Caki2 (cell line): ENCODE data around the gene PGPEP1. TPM values are rescaled to one million over a fixed set of nuclear protein-coding genes. Genes with fewer than 3 reads are reported as not detected.
A peak's percentile ranks its signal among the peaks of the same experiment; 100 is the strongest.
"Not testable (repeated sequence)": the region's sequence is repeated elsewhere in the genome, so short reads cannot be mapped to it uniquely, and the experiment has no call there.

Experiments
- DNase-seq: peaks from one replicate; pipeline ENCODE4 v3.0.0-alpha.2; 2015; ENCODE audit warnings: low read depth
- in situ Hi-C: cut with HindIII; loops from 2 replicates; pipeline ENCODE4 v1.10.0; 2016; ENCODE audit warnings: low sequenced_read_pairs, low pct_unique_long_range_greater_than_20kb, mixed read lengths
- total RNA-seq: library from RNA; depleted of rRNA; stranded (reverse); fragments of >200 nt; shearing (Covaris generic); gene quantifications from 2 replicates; pipeline ENCODE4 v1.2.3, GENCODE V29; 2014; ENCODE audit warnings: low replicate concordance

PGPEP1 gene
- total RNA-seq, 1 experiment from 2014 or later: 17.8 TPM

- in situ Hi-C loops, DNase-seq: not testable (repeated sequence)
Observed at GRCh38 chr19:18324373-18324731, 16.0 kb upstream of the PGPEP1 start.

GRCh38 chr19:18326772-18327171 lies 13.6 kb upstream of the PGPEP1 start:
- DNase-seq: no peak
- in situ Hi-C loops: no loop called here

- peak; percentile 98 for DNase-seq
- in situ Hi-C loops: no loop called here
Observed at GRCh38 chr19:18328340-18329034, 11.9 kb upstream of the PGPEP1 start.

- in situ Hi-C loops: no loop called here
- no peak for DNase-seq
Observed at GRCh38 chr19:18329035-18329376, 11.4 kb upstream of the PGPEP1 start.

GRCh38 chr19:18330868-18331267 lies 9.5 kb upstream of the PGPEP1 start:
- no peak for DNase-seq
- in situ Hi-C loops: no loop called here

GRCh38 chr19:18332917-18333530 lies 7.4 kb upstream of the PGPEP1 start:
- in situ Hi-C loops: no loop called here
- no peak for DNase-seq

GRCh38 chr19:18333680-18334079 lies 6.7 kb upstream of the PGPEP1 start:
- in situ Hi-C loops: no loop called here
- no peak for DNase-seq

GRCh38 chr19:18336121-18336520 lies 4.3 kb upstream of the PGPEP1 start:
- in situ Hi-C loops: no loop called here
- no peak for DNase-seq

GRCh38 chr19:18338541-18338940 lies 1.9 kb upstream of the PGPEP1 start:
- in situ Hi-C loops: no loop called here
- no peak for DNase-seq

- peak; percentile 51 for DNase-seq
- in situ Hi-C loops: no loop called here
Observed at GRCh38 chr19:18339723-18340122, 675 bp upstream of the PGPEP1 start.

- peak; percentile 39 for DNase-seq
- in situ Hi-C loops: no loop called here
Observed at GRCh38 chr19:18340990-18341868, 831 bp downstream of the PGPEP1 start.

GRCh38 chr19:18342090-18342632 lies 1.8 kb downstream of the PGPEP1 start:
- in situ Hi-C loops: no loop called here
- DNase-seq: no peak

GRCh38 chr19:18344582-18344950 lies 4.2 kb downstream of the PGPEP1 start:
- in situ Hi-C loops: no loop called here
- DNase-seq: no peak

- in situ Hi-C loops: no loop called here
- no peak for DNase-seq
Observed at GRCh38 chr19:18345296-18345695, 4.9 kb downstream of the PGPEP1 start.

GRCh38 chr19:18346091-18346490 lies 5.7 kb downstream of the PGPEP1 start:
- no peak for DNase-seq
- in situ Hi-C loops: no loop called here

- in situ Hi-C loops: no loop called here
- no peak for DNase-seq
Observed at GRCh38 chr19:18348171-18348570, 7.8 kb downstream of the PGPEP1 start.

- DNase-seq, in situ Hi-C loops: not testable (repeated sequence)
Observed at GRCh38 chr19:18348818-18349339, 8.5 kb downstream of the PGPEP1 start.

- in situ Hi-C loops: no loop called here
- peak; percentile 63 for DNase-seq
Observed at GRCh38 chr19:18349524-18350128, 9.2 kb downstream of the PGPEP1 start.
